SK-N-SH (cell line): ENCODE results near the gene SETBP1. TPM values are rescaled to one million over a fixed set of nuclear protein-coding genes. Genes with fewer than 3 reads are reported as not detected.

Experiments used
- CTCF ChIA-PET: fragments of 300-600, 350-600 bp; formaldehyde crosslinking; extraction: SDS; loops from one replicate; lab custom pipeline; 2021; lab: Yijun Ruan, JAX
- POLR2A ChIA-PET: fragments of 350-600 bp; sonication (Branson Sonifier 250); formaldehyde crosslinking; extraction: SDS; loops from one replicate; lab custom pipeline; 2020; ENCODE audit warnings: antibody characterized with exemption, inconsistent platforms; lab: Yijun Ruan, JAX
- DNase-seq: peaks from one replicate; pipeline ENCODE4 v3.0.0; 2012
- H2AFZ ChIP-seq: fragments of 200-600 bp; sonication (generic); 2 replicates; pipeline ENCODE4 v1.8.1; 2016; ENCODE audit warnings: antibody characterized with exemption, mild to moderate bottlenecking, low read depth
- H3F3A ChIP-seq: fragments of 200-600 bp; sonication (generic); replicated peaks from 2 replicates; pipeline ENCODE3; 2016; ENCODE audit warnings: antibody characterized with exemption, mild to moderate bottlenecking; ENCODE audit not compliant: insufficient read depth
- H3K27ac ChIP-seq, 2 experiments: fragments of 200-500 bp in 1 of 2; fragments of 200-600 bp in 1 of 2; sonication (Bioruptor generic) in 1 of 2; sonication (generic), shearing (Covaris generic) in 1 of 2; 2 replicates each; pipeline versions ENCODE4 v1.5.1 to v1.6.1; 2014 to 2016; ENCODE audit warnings: low read depth in 2 of 2, inconsistent platforms in 1 of 2, low read length in 1 of 2, mild to moderate bottlenecking in 1 of 2, mixed read lengths in 1 of 2
- H3K27me3 ChIP-seq: fragments of 200-600 bp; sonication (generic), shearing (Covaris generic); 2 replicates; pipeline ENCODE4 v1.6.1; 2016; ENCODE audit warnings: mixed run types; ENCODE audit not compliant: insufficient read depth
- H3K36me3 ChIP-seq, 2 experiments: fragments of 200-500 bp in 1 of 2; fragments of 200-600 bp in 1 of 2; sonication (Bioruptor generic) in 1 of 2; sonication (generic) in 1 of 2; replicated peaks in 1 of 2; 2 replicates each; pipeline versions ENCODE3 to v1.5.1; 2014 to 2016; ENCODE audit warnings: low read length in 1 of 2, mild to moderate bottlenecking in 1 of 2; ENCODE audit not compliant: insufficient read depth in 2 of 2, control insufficient read depth in 1 of 2
- H3K4me1 ChIP-seq, 2 experiments: fragments of 200-500 bp in 1 of 2; fragments of 200-600 bp in 1 of 2; sonication (Bioruptor generic) in 1 of 2; sonication (generic), shearing (Covaris generic) in 1 of 2; 2 replicates each; pipeline versions ENCODE4 v1.5.1 to v1.6.1; 2014 to 2016; ENCODE audit warnings: low read depth in 1 of 2, low read length in 1 of 2, mixed run types in 1 of 2; ENCODE audit not compliant: insufficient read depth in 2 of 2, control insufficient read depth in 1 of 2
- H3K4me2 ChIP-seq: fragments of 200-600 bp; sonication (generic), shearing (Covaris generic); 2 replicates; pipeline ENCODE4 v1.6.1; 2017; ENCODE audit warnings: mixed run types
- H3K4me3 ChIP-seq, 2 experiments: fragments of 200-500 bp in 1 of 2; fragments of 200-600 bp in 1 of 2; sonication (Bioruptor generic) in 1 of 2; sonication (generic), shearing (Covaris generic) in 1 of 2; 2 replicates each; pipeline versions ENCODE4 v1.5.1 to v1.8.1; 2014 to 2016; ENCODE audit warnings: low read depth in 2 of 2, inconsistent platforms in 1 of 2, low read length in 1 of 2, mild to moderate bottlenecking in 1 of 2, mixed read lengths in 1 of 2, moderate library complexity in 1 of 2
- H3K79me2 ChIP-seq: fragments of 200-600 bp; sonication (generic); 2 replicates; pipeline ENCODE4 v1.8.1; 2017; ENCODE audit warnings: mild to moderate bottlenecking; ENCODE audit not compliant: insufficient read depth
- H3K9ac ChIP-seq: fragments of 200-600 bp; sonication (generic); 2 replicates; pipeline ENCODE4 v1.6.1; 2017; ENCODE audit warnings: mixed run types
- H3K9me2 ChIP-seq: fragments of 200-600 bp; sonication (generic); 2 replicates; pipeline ENCODE4 v1.6.1; 2017; ENCODE audit warnings: mixed run types
- H3K9me3 ChIP-seq: fragments of 200-600 bp; sonication (generic); 2 replicates; pipeline ENCODE4 v1.6.1; 2017; ENCODE audit warnings: mixed run types, mild to moderate bottlenecking, moderate library complexity
- H4K20me1 ChIP-seq: fragments of 200-600 bp; sonication (generic); 2 replicates; pipeline ENCODE4 v1.6.1; 2017; ENCODE audit warnings: mild to moderate bottlenecking, mixed run types; ENCODE audit not compliant: insufficient read depth
- CHD2 ChIP-seq: fragments of 150-350 bp; IDR thresholded peaks from 2 replicates; pipeline ENCODE4 v1.6.1; 2018; ENCODE audit warnings: low read length; ENCODE audit not compliant: partially characterized antibody
- FOXM1 ChIP-seq: IDR thresholded peaks from 2 replicates; pipeline ENCODE4 v1.4.0; 2012; ENCODE audit warnings: low read depth, mild to moderate bottlenecking
- JUND ChIP-seq: IDR thresholded peaks from 2 replicates; pipeline ENCODE4 v1.4.0; 2012
- MAX ChIP-seq: IDR thresholded peaks from 2 replicates; pipeline ENCODE4 v1.4.0; 2012; ENCODE audit warnings: low read depth
- PBX3 ChIP-seq: IDR thresholded peaks from 2 replicates; pipeline ENCODE4; 2012
- REST ChIP-seq: IDR thresholded peaks from 2 replicates; pipeline ENCODE4 v1.6.1; 2012; ENCODE audit warnings: mild to moderate bottlenecking, low read depth, low read length, moderate library complexity
- RXRA ChIP-seq: IDR thresholded peaks from 2 replicates; pipeline ENCODE4 v1.4.0; 2012; ENCODE audit warnings: low read depth, mild to moderate bottlenecking, borderline replicate concordance
- SIN3A ChIP-seq: IDR thresholded peaks from 2 replicates; pipeline ENCODE4 v1.6.1; 2012; ENCODE audit warnings: low read depth, mild to moderate bottlenecking, low read length, moderate library complexity, borderline replicate concordance
- TAF1 ChIP-seq: IDR thresholded peaks from 2 replicates; pipeline ENCODE4 v1.6.1; 2012; ENCODE audit warnings: low read depth, mild to moderate bottlenecking, low read length, moderate library complexity, borderline replicate concordance
- TCF12 ChIP-seq: IDR thresholded peaks from 2 replicates; pipeline ENCODE4 v1.4.0; 2012
- USF2 ChIP-seq: fragments of 150-350 bp; IDR thresholded peaks from 2 replicates; pipeline ENCODE4 v1.6.1; 2017; ENCODE audit warnings: antibody characterized with exemption, low read length, low read depth, borderline replicate concordance
- ZBTB33 ChIP-seq: IDR thresholded peaks from 2 replicates; pipeline ENCODE4 v1.4.0; 2012; ENCODE audit warnings: low read depth, borderline replicate concordance
- WGBS: methylation state at CpG from one replicate; pipeline ENCODE4 v1.1.6; 2017; ENCODE audit warnings: low lambda C conversion rate; 5-methylcytosine and 5-hydroxymethylcytosine counted together
- polyA plus RNA-seq, 3 experiments: library from polyadenylated mRNA; depleted of rRNA; stranded (reverse); fragments of >200 nt; gene quantifications; 2 replicates each; pipeline ENCODE4 v1.2.3, GENCODE V29; 2012

Gene SETBP1
- polyA plus RNA-seq, 1 of the 3 experiments (the other 2 are of a cell fraction), result 3.0 TPM

- Histone ChIP-seq H3K4me2 (no peak overlapping the region), H2AFZ (no peak overlapping the region), H3K9me3 (no peaks in the 10 kb centered on the region), H3K27ac (no peak overlapping the region), H3K9me2 (no peaks in the 10 kb centered on the region), H3K36me3 (no peaks in the 10 kb centered on the region), H3K9ac (no peak overlapping the region), H3K4me1 (peaks cover 0 to 18% of the 10 kb centered on the region in 2 experiments; a peak in 1 of 4 replicates), H3K27me3 (no peaks in the 10 kb centered on the region), H4K20me1 (no peaks in the 10 kb centered on the region), H3F3A (no peaks in the 10 kb centered on the region), H3K4me3 (no peak overlapping the region), H3K79me2 (no peaks in the 10 kb centered on the region)
- CTCF ChIA-PET, result interaction anchor here (0.9 to 1.4 kb wide), 2 partner anchors 12 to 464 kb away, joined by 3 read pairs; no protein-coding TSS in a partner anchor
- DNase-seq, result no peak
- 86% methylated on average over 5 of the region's 5 CpGs for WGBS
- POLR2A ChIA-PET, result no interaction called here
- no peak for TF ChIP-seq ZBTB33
- TF ChIP-seq REST, result no peak
- no peak for TF ChIP-seq CHD2
- no peak for TF ChIP-seq RXRA
These were observed 67.9 kb downstream of the SETBP1 start for GRCh38 chr18:44748582-44748981.

- ChIA-PET CTCF (interaction anchor here (1.2 kb wide), 1 partner anchor 463 kb away, joined by 3 read pairs; no protein-coding TSS in a partner anchor), POLR2A (no interaction called here)
- no peaks in the 10 kb centered on the region for H3K27me3 ChIP-seq
- WGBS, result 90% methylated on average over 1 of the region's 1 CpG
- no peak overlapping the region for H3K27ac ChIP-seq
- H3K9ac ChIP-seq, result no peak overlapping the region
- no peak overlapping the region for H3K4me3 ChIP-seq
- H3K9me2 ChIP-seq, result no peaks in the 10 kb centered on the region
- H3F3A ChIP-seq, result no peaks in the 10 kb centered on the region
- H3K4me2 ChIP-seq, result no peak overlapping the region
- no peaks in the 10 kb centered on the region for H3K79me2 ChIP-seq
- TF ChIP-seq JUND (no peak), FOXM1 (no peak), TCF12 (no peak), SIN3A (no peak), USF2 (no peak), MAX (no peak), TAF1 (no peak), PBX3 (no peak)
- no peaks in the 10 kb centered on the region for H3K36me3 ChIP-seq
- no peak overlapping the region for H2AFZ ChIP-seq
- H3K4me1 ChIP-seq, result peaks cover 0 to 5% of the 10 kb centered on the region in 2 experiments; a peak in 1 of 4 replicates
- DNase-seq, result no peak
- no peaks in the 10 kb centered on the region for H4K20me1 ChIP-seq
- no peaks in the 10 kb centered on the region for H3K9me3 ChIP-seq
These were observed 70.1 kb downstream of the SETBP1 start for GRCh38 chr18:44750774-44751173.
